GM21515 (cell line): ENCODE data around the gene FHIT.
A peak's percentile ranks its signal among the peaks of the same experiment; 100 is the strongest.
"Not testable (repeated sequence)": the region's sequence is repeated elsewhere in the genome, so short reads cannot be mapped to it uniquely, and the experiment has no call there.

Experiments used
- ATAC-seq: cut with Tn5 transposase; IDR thresholded peaks from one replicate; pipeline ENCODE4 v1.9.1; 2021; ENCODE audit not compliant: unreplicated experiment

FHIT gene

GRCh38 chr3:60585918-60586317 lies 665.3 kb downstream of the FHIT start:
- ATAC-seq, result no peak

- no peak for ATAC-seq
These were observed 667.0 kb downstream of the FHIT start for GRCh38 chr3:60584250-60584649.

- no peak for ATAC-seq
These were observed 669.0 kb downstream of the FHIT start for GRCh38 chr3:60582288-60582687.

- ATAC-seq, result no peak
These were observed 670.4 kb downstream of the FHIT start for GRCh38 chr3:60580809-60581208.

- no peak for ATAC-seq
These were observed 671.5 kb downstream of the FHIT start for GRCh38 chr3:60579734-60580133.

GRCh38 chr3:60578936-60579335 lies 672.3 kb downstream of the FHIT start:
- no peak for ATAC-seq

GRCh38 chr3:60577601-60578000 lies 673.7 kb downstream of the FHIT start:
- no peak for ATAC-seq

GRCh38 chr3:60575718-60576272 lies 675.5 kb downstream of the FHIT start:
- no peak for ATAC-seq

GRCh38 chr3:60574046-60574769 lies 677.0 kb downstream of the FHIT start:
- no peak for ATAC-seq

- ATAC-seq, result no peak
These were observed 677.8 kb downstream of the FHIT start for GRCh38 chr3:60573494-60573893.

- ATAC-seq, result no peak
These were observed 679.7 kb downstream of the FHIT start for GRCh38 chr3:60571511-60571910.

- ATAC-seq, result no peak
These were observed 694.1 kb downstream of the FHIT start for GRCh38 chr3:60557122-60557521.

GRCh38 chr3:60555686-60556354 lies 695.4 kb downstream of the FHIT start:
- ATAC-seq, result peak; percentile 82

GRCh38 chr3:60553144-60553543 lies 698.1 kb downstream of the FHIT start:
- no peak for ATAC-seq

GRCh38 chr3:60552581-60552980 lies 698.7 kb downstream of the FHIT start:
- ATAC-seq, result no peak

- ATAC-seq, result no peak
These were observed 699.6 kb downstream of the FHIT start for GRCh38 chr3:60551455-60552209.

- no peak for ATAC-seq
These were observed 701.4 kb downstream of the FHIT start for GRCh38 chr3:60549863-60550262.

GRCh38 chr3:60542995-60543394 lies 708.3 kb downstream of the FHIT start:
- ATAC-seq, result no peak

GRCh38 chr3:60539394-60539793 lies 711.9 kb downstream of the FHIT start:
- not testable (repeated sequence) for ATAC-seq

GRCh38 chr3:60536420-60536819 lies 714.8 kb downstream of the FHIT start:
- ATAC-seq, result no peak

- ATAC-seq, result no peak
These were observed 719.5 kb downstream of the FHIT start for GRCh38 chr3:60531759-60532158.

- ATAC-seq, result no peak
These were observed 722.6 kb downstream of the FHIT start for GRCh38 chr3:60528651-60529050.
